Small intestine (tissue), 7 donors: ENCODE data around the gene IFITM1. TPM values are rescaled to one million over a fixed set of nuclear protein-coding genes. Genes with fewer than 3 reads are reported as not detected.
"Not testable (repeated sequence)": the region's sequence is repeated elsewhere in the genome, so short reads cannot be mapped to it uniquely, and the experiment has no call there.

Experiments
- DNase-seq, 2 donors: peaks; one replicate each; pipeline versions ENCODE4 v3.0.0 to v3.0.0-alpha.2; 2013
- FAIRE-seq: peaks from 2 replicates; lab custom pipeline; 2012; peaks lifted over from hg19 to GRCh38; lab: Jason Lieb, UNC
- H3K27ac ChIP-seq, 3 donors: one replicate each; pipeline ENCODE4 v1.5.1; 2013; ENCODE audit warnings: low read length in 2 of 3, mild to moderate bottlenecking in 2 of 3, control low read depth in 1 of 3, inconsistent platforms in 1 of 3, low read depth in 1 of 3, moderate library complexity in 1 of 3
- H3K27me3 ChIP-seq, 3 donors: one replicate each; pipeline ENCODE4 v1.6.1; 2013; ENCODE audit warnings: low read length in 3 of 3, inconsistent platforms in 1 of 3; ENCODE audit not compliant: control insufficient read depth in 3 of 3, insufficient read depth in 3 of 3
- H3K36me3 ChIP-seq, 3 donors: one replicate each; pipeline ENCODE4 v1.6.1; 2013; ENCODE audit warnings: low read length in 3 of 3, inconsistent platforms in 1 of 3, low read depth in 1 of 3, mild to moderate bottlenecking in 1 of 3, moderate library complexity in 1 of 3; ENCODE audit not compliant: control insufficient read depth in 3 of 3, insufficient read depth in 2 of 3
- H3K4me1 ChIP-seq, 3 donors: one replicate each; pipeline ENCODE4 v1.6.1; 2013; ENCODE audit warnings: low read length in 2 of 3, inconsistent platforms in 1 of 3, low read depth in 1 of 3, mild to moderate bottlenecking in 1 of 3, moderate library complexity in 1 of 3; ENCODE audit not compliant: control insufficient read depth in 3 of 3, insufficient read depth in 2 of 3
- H3K4me3 ChIP-seq, 3 donors: one replicate each; pipeline ENCODE4 v1.5.1; 2013; ENCODE audit warnings: low read length in 3 of 3, control low read depth in 1 of 3, inconsistent platforms in 1 of 3, low read depth in 1 of 3, mild to moderate bottlenecking in 1 of 3, moderate library complexity in 1 of 3
- H3K9me3 ChIP-seq, 2 donors: one replicate each; pipeline ENCODE4 v1.6.1; 2013; ENCODE audit warnings: low read depth in 1 of 2, low read length in 1 of 2; ENCODE audit not compliant: control insufficient read depth in 2 of 2, insufficient read depth in 1 of 2
- WGBS, 3 donors: extraction: QIAGEN DNeasy Blood & Tissue Kit; methylation state at CpG; one replicate each; pipeline ENCODE4 v1.1.7; 2013; 5-methylcytosine and 5-hydroxymethylcytosine counted together
- polyA plus RNA-seq, 4 donors: library from polyadenylated mRNA; stranded (reverse) in 3 of 4; unstranded in 1 of 4; fragments of 200-250 nt in 3 of 4; fragments of 120-200 nt in 1 of 4; gene quantifications; one replicate each; pipeline versions ENCODE4 v1.2.1 to v1.2.3, GENCODE V29; 2013
- donor health status: healthy with polysubstance abuse.
- donor health status: control.
- donor health status: control.
- donor health status: Bipolar disorder and iron deficiency.
- donor health status: healthy.

The IFITM1 gene
- polyA plus RNA-seq, 4 donors: 8.9 to 520 (median 146) TPM

DNA sequence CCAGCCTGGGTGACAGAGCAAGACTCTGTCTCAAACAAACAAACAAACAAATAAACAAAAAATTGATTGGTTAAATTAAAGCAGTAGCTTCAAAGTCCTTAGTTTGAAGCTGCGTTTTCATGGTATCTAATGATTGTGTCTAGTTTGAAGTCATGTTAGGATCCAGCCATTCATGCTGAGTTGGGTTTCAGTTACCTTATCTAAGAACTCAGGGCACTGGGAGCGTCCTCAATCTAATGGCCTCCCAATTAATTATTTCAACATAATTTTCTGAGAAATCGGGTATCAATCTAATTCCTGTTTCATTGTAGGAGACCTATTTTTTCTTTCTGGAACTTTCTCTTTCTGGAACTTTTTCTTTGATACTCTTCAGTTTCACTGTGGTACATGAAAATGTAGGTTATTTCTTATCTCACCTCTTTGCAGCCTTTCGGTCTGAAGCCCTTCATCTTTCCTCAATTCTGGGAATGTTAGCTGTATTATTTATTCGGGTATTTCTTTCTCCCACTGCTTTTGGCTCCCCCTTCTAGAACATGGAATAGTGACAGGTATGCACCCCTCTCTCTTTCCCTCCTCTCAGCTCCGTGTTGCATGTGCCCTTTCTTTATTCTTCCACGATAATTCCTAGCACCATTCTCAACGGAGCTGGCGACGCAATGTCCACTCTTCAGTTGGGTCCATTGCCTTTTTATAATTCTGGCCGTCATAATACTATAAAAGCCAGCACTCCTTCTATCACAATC, 31.2 kb downstream of the IFITM1 start:
- H3K27ac ChIP-seq: no peak overlapping the region
- 85 to 91% (median 90%) methylated on average over 11 of the region's 11 CpGs for WGBS, 3 donors
- DNase-seq: no peak
- H3K4me1 ChIP-seq: peaks cover 0 to 5% (median 0%) of the 10 kb centered on the region in 3 donors
- FAIRE-seq: no peak
- no peaks in the 10 kb centered on the region for H3K36me3 ChIP-seq
- H3K4me3 ChIP-seq: no peak overlapping the region
- no peaks in the 10 kb centered on the region for H3K27me3 ChIP-seq
- H3K9me3 ChIP-seq: no peaks in the 10 kb centered on the region

DNA sequence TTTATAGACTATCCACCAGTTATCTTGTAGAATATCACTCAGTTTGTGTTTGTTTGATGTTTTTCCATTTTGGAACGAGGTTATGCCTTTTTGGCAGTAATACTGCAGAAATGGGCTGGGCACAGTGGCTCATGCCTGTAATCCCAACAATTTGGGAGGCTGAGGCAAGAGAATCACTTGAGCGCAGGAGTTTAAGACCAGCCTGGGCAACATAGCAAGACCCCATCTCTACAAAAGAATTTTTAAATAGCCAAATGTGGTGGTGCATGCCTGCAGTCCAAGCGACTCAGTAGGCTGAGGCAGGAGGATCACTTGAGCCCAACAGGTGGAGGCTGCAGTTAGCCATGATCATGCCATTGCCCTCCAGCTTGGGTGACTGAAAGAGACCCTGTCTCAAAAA, 32.7 kb downstream of the IFITM1 start:
- Histone ChIP-seq H3K36me3 (no peaks in the 10 kb centered on the region), H3K27ac (no peak overlapping the region), H3K4me1 (peaks cover 0 to 19% (median 0%) of the 10 kb centered on the region in 3 donors), H3K4me3 (no peak overlapping the region), H3K9me3 (no peaks in the 10 kb centered on the region), H3K27me3 (no peaks in the 10 kb centered on the region)
- FAIRE-seq (no peak), DNase-seq (no peak)
- WGBS, 3 donors: 80 to 86% (median 80%) methylated on average over 3 of the region's 3 CpGs

GRCh38 chr11:349270-349954, 35.6 kb downstream of the IFITM1 start:
- not testable (repeated sequence) for H3K36me3 ChIP-seq, H3K9me3 ChIP-seq, DNase-seq, H3K4me3 ChIP-seq, FAIRE-seq, H3K27me3 ChIP-seq
- WGBS, 3 donors: 56 to 78% (median 72%) methylated on average over 7 to 8 of the region's 8 CpGs
- Histone ChIP-seq H3K4me1 (peaks cover 0 to 35% (median 2%) of the 10 kb centered on the region in 3 donors), H3K27ac (peak overlapping the region in 1 of 3 donors; percentile 19)

DNA sequence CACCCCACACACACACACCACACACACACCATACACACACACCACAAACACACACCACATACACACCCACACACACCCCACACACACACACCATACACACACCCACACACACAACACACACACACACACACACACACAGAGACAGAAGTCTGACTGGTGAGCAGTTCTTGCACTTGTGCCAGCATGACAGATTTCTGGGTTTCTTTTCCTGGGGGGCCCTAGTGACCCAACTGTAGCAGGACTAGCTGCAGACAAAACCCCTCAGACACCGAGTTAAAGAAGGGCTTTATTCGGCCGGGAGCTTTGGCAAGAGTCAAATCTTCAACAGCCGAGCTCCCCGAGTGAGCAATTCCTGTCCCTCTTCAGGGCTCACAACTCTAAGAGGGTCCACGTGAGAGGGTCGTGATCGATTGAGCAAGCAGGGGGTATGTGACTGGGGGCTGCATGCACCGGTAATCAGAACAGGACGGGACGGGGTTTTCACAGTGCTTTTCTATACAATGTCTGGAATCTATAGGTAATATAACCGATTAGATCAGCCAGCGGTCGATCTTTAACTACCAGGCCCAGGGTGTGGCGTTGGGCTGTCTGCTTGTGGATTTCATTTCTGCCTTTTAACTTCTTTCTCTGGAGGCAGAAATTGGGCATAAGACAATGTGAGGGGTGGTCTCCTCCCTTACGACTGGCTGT, 36.3 kb downstream of the IFITM1 start:
- not testable (repeated sequence) for H3K27me3 ChIP-seq, H3K36me3 ChIP-seq, H3K9me3 ChIP-seq, H3K4me3 ChIP-seq, FAIRE-seq
- Histone ChIP-seq H3K27ac (peak overlapping the region in 2 of 3 donors; percentile 47 to 64), H3K4me1 (peaks cover 0 to 37% (median 2%) of the 10 kb centered on the region in 3 donors)
- peak in 1 of 2 donors; percentile 45 for DNase-seq
- WGBS, 3 donors: 39 to 69% (median 48%) methylated on average over 16 of the region's 16 CpGs

- peaks cover 0 to 43% (median 5%) of the 10 kb centered on the region in 3 donors for H3K4me1 ChIP-seq
- no peaks in the 10 kb centered on the region for H3K9me3 ChIP-seq
- no peak overlapping the region for H3K4me3 ChIP-seq
- H3K36me3 ChIP-seq: no peaks in the 10 kb centered on the region
- FAIRE-seq (no peak), DNase-seq (peak in 1 of 2 donors; percentile 48)
- H3K27me3 ChIP-seq: no peaks in the 10 kb centered on the region
- WGBS, 3 donors: 52 to 71% (median 68%) methylated on average over 18 of the region's 18 CpGs
- peak overlapping the region in 2 of 3 donors; percentile 47 to 64 for H3K27ac ChIP-seq
Measured at GRCh38 chr11:350723-351255, 36.9 kb downstream of the IFITM1 start.

GRCh38 chr11:351411-351810, 37.6 kb downstream of the IFITM1 start:
- Histone ChIP-seq H3K4me3 (no peak overlapping the region), H3K36me3 (no peaks in the 10 kb centered on the region), H3K4me1 (peaks cover 0 to 44% (median 5%) of the 10 kb centered on the region in 3 donors), H3K27me3 (no peaks in the 10 kb centered on the region), H3K9me3 (no peaks in the 10 kb centered on the region), H3K27ac (no peak overlapping the region)
- DNase-seq (no peak), FAIRE-seq (no peak)
- 95 to 96% (median 96%) methylated on average over 14 of the region's 14 CpGs for WGBS, 3 donors

- no peak for FAIRE-seq
- WGBS, 3 donors: 87 to 92% (median 92%) methylated on average over 12 of the region's 12 CpGs
- no peaks in the 10 kb centered on the region for H3K36me3 ChIP-seq
- H3K4me3 ChIP-seq: no peak overlapping the region
- no peaks in the 10 kb centered on the region for H3K9me3 ChIP-seq
- DNase-seq: no peak
- H3K27me3 ChIP-seq: no peaks in the 10 kb centered on the region
- peaks cover 0 to 44% (median 5%) of the 10 kb centered on the region in 3 donors for H3K4me1 ChIP-seq
- H3K27ac ChIP-seq: peak overlapping the region in 2 of 3 donors; percentile 72 to 90
Measured at GRCh38 chr11:352456-353031, 38.7 kb downstream of the IFITM1 start.
